HG02885 (cell line): ENCODE data around the gene CACNA2D1.
"Not testable (repeated sequence)": the region's sequence is repeated elsewhere in the genome, so short reads cannot be mapped to it uniquely, and the experiment has no call there.

Source experiments
- ATAC-seq: cut with Tn5 transposase; IDR thresholded peaks from one replicate; pipeline ENCODE4 v1.9.1; 2021; ENCODE audit warnings: mild to moderate bottlenecking; ENCODE audit not compliant: unreplicated experiment, poor library complexity

CACNA2D1 gene

DNA sequence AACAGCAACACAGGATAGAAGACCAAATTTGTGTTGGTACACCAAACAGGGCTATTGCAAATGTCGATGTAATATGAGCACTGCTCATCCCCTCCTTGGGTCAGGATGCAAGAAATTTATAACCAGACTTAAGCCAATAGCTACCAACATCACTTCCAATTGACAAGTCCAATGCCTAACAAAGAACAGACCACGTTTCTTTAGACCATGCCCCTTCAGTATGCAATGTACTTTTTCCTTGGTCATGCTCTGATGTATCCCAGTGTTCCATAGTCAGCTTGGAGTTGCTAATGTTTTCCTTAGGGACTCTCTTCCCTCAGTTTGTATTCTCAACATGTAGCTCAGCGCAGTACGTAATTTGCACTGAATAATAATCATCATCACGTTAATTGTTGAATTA lies 7.8 kb downstream of the CACNA2D1 start:
- no peak for ATAC-seq

- no peak for ATAC-seq
Observed at GRCh38 chr7:82434275-82435022, 9.1 kb downstream of the CACNA2D1 start.

GRCh38 chr7:82433507-82433906 lies 10.1 kb downstream of the CACNA2D1 start:
- ATAC-seq = no peak

DNA sequence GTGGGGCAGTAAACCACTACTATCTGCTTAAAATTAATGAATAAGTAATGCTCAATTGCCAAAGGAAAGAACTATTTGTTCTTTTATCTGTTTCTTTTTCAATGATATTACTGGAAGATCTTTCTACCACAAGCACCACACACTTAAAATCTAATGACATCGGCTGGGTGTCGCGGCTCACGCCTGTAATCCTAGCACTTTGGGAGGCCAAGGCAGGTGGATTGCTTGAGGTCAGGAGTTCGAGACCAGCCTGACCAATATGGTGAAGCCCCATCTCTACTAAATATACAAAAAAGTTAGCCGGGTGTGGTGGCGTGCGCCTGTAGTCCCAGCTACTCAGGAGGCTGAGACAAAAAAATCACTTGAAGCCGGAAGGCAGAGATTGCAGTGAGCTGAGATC lies 10.8 kb downstream of the CACNA2D1 start:
- not testable (repeated sequence) for ATAC-seq

DNA sequence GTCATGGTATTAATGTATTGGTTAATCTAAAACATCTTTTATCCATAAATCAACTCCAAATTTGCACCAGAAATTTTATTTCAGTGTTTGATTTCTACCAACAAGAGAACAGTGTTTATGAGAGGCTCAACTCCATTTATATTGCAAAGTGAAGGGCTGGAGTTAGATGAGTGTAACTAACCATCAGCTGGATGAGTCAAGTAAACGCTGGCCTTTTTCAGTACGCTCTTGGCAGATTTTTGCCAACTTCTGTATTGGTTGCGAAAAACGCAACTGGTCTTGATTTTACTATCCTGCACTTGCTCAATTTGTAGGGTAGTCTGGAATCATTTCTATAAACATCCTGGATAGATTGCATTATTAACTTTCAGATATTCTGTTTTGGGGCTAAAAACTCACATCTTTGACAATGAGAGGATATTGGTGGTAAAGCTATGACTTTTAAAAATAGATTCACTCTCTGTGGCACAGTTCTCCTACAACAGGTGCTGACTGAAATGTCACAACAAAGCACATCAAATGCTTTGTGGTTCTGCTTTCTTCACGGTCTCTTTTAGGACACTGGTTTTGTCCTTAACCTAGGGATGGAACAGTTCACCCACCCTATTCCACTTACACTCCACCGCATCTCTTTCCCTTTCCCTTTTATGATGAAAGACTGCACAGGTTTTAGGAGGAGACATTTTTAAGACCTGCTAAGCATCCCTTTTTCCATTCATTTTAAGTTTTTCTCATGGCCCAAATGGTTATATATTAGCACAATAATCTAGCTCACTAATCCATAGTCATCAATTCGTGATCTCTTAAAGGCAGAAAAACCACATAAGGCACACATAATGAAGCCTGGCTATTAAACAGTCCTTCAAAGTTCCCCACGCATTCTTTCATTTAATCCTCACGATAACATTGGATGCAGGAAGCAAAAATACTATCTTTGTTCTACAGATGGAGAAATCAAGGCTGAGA lies 12.8 kb downstream of the CACNA2D1 start:
- no peak for ATAC-seq

GRCh38 chr7:82429408-82429807 lies 14.2 kb downstream of the CACNA2D1 start:
- no peak for ATAC-seq

DNA sequence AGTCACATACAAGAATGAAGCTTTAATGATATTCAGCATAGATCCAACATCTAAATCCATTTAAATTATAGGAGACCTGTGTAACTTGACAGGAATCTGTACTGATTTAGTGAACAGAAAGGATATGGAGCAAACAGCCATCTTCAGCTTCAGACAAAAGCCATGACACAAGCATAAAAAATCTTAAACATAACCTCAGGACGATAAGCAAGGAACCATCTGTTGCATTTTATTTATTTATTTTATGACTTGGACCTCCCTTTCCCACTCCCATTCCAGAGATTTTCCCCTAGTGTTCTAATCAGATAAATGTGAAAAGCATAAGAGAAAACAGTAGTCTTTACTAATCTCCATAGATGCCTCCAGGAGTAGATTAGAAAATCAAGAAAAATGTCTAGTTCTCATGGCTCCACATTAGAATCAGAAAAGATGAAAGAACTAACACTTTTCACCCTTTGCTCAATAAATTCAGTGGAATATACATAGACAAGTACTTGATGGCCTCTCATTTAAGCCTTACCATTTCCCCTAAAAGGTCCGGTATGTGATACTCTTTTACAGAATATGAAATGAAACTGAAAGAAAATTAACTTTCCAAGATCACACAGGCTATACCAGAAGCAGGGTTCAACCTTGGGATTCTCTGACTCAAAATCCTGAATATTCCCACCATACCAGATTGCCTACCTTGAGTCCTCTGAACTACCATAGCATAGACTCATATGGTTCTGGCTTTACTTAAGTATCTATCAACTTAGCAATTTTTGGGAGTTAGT lies 15.2 kb downstream of the CACNA2D1 start:
- no peak for ATAC-seq

DNA sequence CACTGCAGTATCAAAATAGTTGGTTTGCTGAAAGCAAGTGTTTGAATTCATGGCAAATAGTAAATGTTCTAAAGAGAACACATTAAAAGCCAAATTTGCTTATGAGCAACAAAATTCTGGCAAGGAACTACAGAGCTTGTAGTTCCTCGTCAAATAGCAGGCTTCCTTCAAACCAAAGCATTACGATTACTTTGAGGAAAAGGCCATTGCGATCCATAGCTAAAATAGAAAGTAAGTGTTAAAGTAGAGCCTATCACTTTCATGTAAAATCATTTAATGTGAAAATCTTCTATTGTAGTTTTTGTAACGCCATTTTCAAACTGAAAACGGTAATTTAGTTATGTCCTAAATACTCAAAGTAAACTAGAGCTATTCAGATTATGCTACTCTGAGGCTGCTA lies 20.1 kb downstream of the CACNA2D1 start:
- no peak for ATAC-seq

GRCh38 chr7:82419200-82419599 lies 24.4 kb downstream of the CACNA2D1 start:
- ATAC-seq = no peak

- ATAC-seq = no peak
Observed at GRCh38 chr7:82417898-82418297, 25.7 kb downstream of the CACNA2D1 start.

- no peak for ATAC-seq
Observed at GRCh38 chr7:82416402-82416801, 27.2 kb downstream of the CACNA2D1 start.

GRCh38 chr7:82414389-82414788 lies 29.2 kb downstream of the CACNA2D1 start:
- ATAC-seq = no peak

DNA sequence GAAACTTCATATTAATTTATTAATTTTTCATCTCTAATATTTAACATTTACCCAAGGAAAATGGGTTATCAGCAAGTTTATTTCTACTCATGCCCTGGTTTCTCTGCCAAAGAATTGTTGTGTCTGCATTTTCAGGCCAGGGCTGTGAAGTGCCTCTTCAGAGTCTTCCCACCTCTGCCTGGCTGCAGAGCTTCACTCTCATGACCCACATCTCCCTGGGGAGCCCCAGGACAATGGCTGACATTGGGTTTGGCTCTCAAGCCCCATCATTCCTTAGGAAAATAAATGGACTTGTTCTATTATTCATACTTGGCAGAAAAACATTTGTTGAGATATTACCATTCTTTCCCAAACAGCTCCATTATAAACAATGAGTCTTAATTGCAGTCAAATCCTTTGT lies 30.3 kb downstream of the CACNA2D1 start:
- ATAC-seq = no peak

- no peak for ATAC-seq
Observed at GRCh38 chr7:82411732-82412131, 31.8 kb downstream of the CACNA2D1 start.

DNA sequence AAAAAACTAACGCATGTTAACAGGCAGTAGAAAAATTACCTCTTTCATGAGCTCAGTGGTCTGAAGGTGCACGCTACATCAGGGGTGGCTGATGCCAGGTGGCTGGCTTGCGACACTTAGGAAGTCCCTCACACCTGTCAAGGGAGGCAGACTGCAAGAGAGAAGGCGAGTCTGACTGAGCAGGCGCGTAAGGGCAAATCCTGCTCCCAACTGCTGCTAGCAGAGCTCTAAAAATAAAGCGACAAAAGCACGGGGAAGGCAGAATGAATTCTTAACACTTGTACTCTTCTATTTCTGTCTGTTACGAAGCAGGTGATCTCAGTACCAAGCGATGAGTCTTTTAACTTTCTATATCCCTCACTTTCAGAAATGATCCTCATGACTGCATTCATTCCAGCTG lies 33.1 kb downstream of the CACNA2D1 start:
- no peak for ATAC-seq

DNA sequence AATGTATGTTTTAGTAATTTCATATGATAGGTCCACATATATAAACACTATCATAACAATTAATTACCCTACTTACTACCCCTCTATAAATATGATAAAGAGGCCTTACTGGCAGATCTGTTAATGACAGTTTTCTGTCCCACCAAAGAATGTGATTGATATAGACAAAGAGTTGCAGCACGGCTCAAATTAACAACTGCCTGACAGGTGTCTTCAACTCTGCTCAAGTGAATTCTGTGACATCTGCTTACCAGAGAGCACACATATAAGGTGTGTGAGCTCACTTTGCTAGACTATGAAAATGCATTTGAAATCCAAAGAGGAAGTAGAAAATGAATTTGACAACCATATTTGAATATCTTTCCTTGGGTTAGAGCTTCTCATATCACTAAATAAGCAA lies 36.6 kb downstream of the CACNA2D1 start:
- no peak for ATAC-seq

DNA sequence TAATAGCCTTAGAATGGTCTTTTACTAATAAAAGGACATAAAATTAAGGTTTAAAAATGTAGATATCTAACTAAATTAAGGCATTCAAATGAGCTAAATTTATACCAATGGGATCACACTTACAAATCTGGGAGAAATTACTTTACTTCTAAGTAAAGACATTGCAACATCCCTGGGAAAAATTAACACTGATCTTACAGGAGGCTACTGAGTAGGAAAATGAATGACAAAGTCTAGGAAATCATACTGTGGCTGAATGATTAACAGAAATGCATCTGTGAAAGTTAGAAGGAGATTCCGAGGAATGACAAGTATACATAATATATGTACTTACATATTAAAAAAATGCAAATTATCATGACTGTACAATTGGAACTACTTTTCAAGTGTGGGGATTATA lies 38.3 kb downstream of the CACNA2D1 start:
- no peak for ATAC-seq

DNA sequence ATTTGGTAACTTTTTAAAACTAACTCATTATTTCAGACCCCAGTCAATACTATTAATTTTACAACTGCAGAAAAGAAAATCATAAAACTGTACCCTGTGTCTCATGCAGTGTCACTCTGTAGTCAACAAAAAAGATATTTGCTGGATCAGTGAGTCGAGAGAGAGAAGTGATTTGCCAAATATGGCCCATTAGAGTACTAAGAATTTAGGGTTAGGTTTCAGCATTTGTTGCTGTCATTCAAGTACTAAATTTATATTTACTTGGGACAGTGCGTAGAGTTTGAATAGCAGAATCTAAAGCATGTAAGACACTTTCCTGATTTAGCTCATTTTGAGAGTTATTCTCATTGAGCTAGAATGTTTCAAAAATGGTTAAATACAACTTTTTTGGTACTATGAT lies 38.9 kb downstream of the CACNA2D1 start:
- no peak for ATAC-seq

GRCh38 chr7:82404094-82404493 lies 39.5 kb downstream of the CACNA2D1 start:
- ATAC-seq = no peak

DNA sequence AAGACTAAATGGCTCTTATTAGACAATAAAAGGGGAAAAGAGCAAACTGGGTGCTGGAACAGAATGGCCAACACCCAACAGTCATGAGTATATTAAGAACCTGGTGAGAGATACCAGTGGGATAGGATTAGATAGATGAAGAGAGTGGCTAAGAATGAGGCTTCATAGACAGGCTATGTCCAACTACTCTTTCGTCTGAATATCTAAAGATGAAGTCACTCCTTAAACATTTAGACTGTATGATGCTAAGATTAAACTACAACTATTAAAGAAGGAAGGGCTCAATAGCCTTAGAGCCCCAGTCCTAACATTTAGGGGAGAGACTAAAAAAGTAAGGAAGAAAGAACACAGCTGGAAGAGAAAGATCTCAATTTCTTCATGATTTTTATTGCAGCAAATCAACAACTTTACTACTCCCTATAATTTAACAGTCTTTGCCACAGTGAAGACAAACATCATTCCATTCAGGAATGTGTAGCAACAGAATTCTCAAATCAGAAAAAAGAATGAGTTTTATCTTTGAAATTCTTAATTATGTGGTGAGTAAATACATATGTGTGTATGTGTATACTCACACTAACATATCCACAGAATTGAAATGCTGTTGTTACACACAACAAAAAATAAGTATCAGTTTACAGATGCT lies 45.6 kb downstream of the CACNA2D1 start:
- no peak for ATAC-seq
